Vagina (tissue), 2 donors: ENCODE data around the gene PEX13.

Source experiments
- POLR2AphosphoS5 ChIP-seq, 2 donors: sonication (generic); formaldehyde crosslinking; IDR thresholded peaks; one replicate each; pipeline ENCODE4 v1.9.0; 2017; ENCODE audit warnings: antibody characterized with exemption in 2 of 2, mild to moderate bottlenecking in 2 of 2, low read depth in 1 of 2; ENCODE audit not compliant: insufficient read depth in 1 of 2
- TF ChIP-seq, protein P1 (sequence below), 3 experiments: fragments of 450-650 bp in 2 of 3; fragments of 200-600 bp in 1 of 3; sonication (generic) in 1 of 3; IDR thresholded peaks; one replicate each; pipeline ENCODE4 v1.5.1; 2017 to 2019; ENCODE audit warnings: antibody characterized with exemption in 3 of 3, mild to moderate bottlenecking in 2 of 3, moderate library complexity in 2 of 3

DNA sequence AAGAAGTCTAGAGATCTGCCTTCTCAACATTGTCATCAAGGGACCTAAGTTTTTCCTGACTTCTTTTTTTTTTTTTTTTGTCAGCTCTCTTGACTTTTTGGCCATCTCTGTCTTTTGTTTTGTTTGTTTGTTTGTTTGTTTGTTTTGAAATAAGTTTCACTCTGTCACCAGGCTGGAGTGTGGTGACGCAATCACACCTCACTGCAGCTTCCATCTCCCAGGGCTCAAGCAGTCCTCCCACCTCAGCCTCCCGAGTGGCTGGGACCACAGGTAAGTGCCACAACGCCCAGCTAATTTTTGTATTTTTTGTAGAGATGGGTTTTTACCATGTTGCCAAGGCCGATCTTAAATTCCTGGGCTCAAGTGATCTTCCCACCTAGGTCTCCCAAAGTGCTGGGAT is 6.2 kb downstream of the PEX13 start:
- TF ChIP-seq, protein P1, sequence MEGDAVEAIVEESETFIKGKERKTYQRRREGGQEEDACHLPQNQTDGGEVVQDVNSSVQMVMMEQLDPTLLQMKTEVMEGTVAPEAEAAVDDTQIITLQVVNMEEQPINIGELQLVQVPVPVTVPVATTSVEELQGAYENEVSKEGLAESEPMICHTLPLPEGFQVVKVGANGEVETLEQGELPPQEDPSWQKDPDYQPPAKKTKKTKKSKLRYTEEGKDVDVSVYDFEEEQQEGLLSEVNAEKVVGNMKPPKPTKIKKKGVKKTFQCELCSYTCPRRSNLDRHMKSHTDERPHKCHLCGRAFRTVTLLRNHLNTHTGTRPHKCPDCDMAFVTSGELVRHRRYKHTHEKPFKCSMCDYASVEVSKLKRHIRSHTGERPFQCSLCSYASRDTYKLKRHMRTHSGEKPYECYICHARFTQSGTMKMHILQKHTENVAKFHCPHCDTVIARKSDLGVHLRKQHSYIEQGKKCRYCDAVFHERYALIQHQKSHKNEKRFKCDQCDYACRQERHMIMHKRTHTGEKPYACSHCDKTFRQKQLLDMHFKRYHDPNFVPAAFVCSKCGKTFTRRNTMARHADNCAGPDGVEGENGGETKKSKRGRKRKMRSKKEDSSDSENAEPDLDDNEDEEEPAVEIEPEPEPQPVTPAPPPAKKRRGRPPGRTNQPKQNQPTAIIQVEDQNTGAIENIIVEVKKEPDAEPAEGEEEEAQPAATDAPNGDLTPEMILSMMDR (IDR thresholded peaks at IDR 0.05): no peak
- no peak for TF ChIP-seq POLR2AphosphoS5 (IDR thresholded peaks at IDR 0.05; ENCODE audit: insufficient read depth in 1 of 2, low read depth in 1 of 2)
